VCaP (cell line): ENCODE results near the gene PPP1CA.

ENCODE experiments used
- H3K27ac ChIP-seq: fragments of 450-650 bp; 2 replicates; pipeline ENCODE4 v1.5.1; 2017
- TF ChIP-seq, protein P1 (sequence below): fragments of 450-650 bp; conservative IDR thresholded peaks from 2 replicates; pipeline ENCODE4 v1.5.1; 2017; ENCODE audit warnings: mild to moderate bottlenecking, moderate library complexity

Gene PPP1CA

DNA sequence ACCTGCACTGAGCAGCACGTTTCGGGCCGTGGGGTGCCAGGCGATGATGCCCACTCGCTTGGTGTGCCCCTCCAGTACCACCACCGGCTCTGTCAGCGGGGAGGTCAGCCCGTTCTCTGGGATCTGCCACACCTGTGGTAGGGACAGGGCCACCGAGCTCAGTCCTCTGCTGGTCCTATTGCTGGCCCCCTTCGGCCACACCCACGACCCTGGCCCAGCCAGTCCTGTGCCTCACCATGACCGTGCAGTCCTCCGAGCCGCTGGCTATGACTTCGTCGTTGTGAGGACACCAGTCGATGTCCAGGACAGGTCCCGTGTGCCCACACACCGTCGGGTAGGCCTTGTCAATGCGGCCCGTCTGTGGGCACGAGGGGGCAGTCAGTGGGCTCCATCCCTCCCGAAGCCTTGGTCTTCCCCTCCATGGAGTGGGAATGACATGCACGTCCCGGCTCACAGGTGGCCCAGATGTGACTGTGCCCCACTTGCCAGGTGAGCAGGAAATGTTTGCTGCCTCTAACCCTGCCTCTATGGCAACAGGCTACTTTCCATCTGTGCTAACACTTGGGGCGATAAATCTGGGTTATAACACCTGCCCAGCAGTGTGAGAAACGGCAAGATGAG lies 40.2 kb upstream of the PPP1CA start:
- peak overlapping the region; percentile 98 for H3K27ac ChIP-seq
- TF ChIP-seq, protein P1, sequence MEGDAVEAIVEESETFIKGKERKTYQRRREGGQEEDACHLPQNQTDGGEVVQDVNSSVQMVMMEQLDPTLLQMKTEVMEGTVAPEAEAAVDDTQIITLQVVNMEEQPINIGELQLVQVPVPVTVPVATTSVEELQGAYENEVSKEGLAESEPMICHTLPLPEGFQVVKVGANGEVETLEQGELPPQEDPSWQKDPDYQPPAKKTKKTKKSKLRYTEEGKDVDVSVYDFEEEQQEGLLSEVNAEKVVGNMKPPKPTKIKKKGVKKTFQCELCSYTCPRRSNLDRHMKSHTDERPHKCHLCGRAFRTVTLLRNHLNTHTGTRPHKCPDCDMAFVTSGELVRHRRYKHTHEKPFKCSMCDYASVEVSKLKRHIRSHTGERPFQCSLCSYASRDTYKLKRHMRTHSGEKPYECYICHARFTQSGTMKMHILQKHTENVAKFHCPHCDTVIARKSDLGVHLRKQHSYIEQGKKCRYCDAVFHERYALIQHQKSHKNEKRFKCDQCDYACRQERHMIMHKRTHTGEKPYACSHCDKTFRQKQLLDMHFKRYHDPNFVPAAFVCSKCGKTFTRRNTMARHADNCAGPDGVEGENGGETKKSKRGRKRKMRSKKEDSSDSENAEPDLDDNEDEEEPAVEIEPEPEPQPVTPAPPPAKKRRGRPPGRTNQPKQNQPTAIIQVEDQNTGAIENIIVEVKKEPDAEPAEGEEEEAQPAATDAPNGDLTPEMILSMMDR = no peak

DNA sequence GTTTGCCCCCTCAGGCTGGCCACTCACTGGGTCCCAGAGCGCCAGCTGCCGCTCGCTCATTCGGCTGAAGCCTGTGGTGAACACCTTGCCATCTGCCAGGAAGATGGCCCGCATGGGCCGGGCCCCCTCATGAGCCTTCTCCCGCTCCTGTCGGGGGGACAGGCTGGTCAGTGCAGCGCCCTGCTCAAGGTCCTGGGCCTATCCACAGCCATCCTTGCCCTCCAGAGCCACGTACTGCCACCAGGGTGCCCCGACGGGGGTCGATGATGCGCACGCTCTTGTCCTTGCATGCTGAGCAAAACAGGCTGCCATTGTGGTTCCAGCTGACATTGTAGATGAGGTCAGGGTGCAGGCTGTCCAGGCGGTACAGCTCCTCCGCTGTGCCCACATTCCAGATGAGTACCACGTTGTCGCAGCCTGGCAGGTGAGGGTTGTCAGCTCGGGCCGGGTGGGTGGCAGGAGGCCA lies 39.5 kb upstream of the PPP1CA start:
- peak overlapping the region; percentile 98 for H3K27ac ChIP-seq
- TF ChIP-seq, protein P1 = no peak

DNA sequence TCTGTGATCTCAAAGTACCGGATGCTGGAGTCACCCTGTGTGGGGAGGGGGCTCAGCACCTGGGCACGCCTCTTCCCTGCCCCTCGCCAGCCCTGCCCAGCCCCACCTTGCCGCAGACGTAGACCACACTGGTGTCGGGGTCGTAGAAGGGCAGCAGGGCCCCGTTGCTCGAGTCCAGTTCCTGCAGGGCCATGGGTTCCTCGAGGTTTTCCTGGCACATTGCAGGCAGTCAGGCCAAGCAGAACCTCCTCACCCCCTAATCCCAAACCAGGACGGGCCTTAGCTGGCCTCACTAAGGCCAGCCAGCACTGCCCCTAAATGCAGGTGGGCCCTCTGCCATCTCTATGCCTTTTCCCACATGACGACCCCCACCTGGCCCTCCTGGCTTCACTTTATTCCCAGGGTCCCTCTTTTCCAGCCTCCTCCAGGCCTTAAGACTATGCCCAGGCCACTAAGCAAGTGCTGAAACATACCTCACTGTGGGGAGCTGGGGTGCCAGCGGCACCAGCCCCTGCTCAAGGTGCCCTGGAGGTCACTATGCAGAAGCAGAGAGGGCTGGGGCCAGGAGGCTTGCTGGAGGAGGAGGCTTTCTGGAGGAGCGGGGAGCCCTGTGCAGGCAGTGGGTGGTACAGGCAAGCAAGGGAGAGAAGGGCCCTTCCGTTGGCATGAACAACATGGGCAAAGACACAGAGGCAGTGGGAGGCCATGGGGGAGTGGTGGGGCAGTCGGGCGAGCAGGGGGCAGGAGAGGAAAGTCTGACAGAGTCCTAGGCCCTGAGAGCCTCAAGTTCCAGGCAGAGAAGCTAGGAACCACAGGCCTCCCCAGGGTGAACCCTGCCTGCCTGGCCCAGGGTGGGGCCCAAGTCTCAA lies 38.8 kb upstream of the PPP1CA start:
- TF ChIP-seq, protein P1 = no peak

GRCh38 chr11:67439321-67440228 lies 37.9 kb upstream of the PPP1CA start:
- TF ChIP-seq, protein P1 = peak; percentile 56
- H3K27ac ChIP-seq = peak overlapping the region; percentile 98

More for the DNA sequence above, 38.8 kb upstream of the PPP1CA start:
- H3K27ac ChIP-seq = peak overlapping the region; percentile 98

DNA sequence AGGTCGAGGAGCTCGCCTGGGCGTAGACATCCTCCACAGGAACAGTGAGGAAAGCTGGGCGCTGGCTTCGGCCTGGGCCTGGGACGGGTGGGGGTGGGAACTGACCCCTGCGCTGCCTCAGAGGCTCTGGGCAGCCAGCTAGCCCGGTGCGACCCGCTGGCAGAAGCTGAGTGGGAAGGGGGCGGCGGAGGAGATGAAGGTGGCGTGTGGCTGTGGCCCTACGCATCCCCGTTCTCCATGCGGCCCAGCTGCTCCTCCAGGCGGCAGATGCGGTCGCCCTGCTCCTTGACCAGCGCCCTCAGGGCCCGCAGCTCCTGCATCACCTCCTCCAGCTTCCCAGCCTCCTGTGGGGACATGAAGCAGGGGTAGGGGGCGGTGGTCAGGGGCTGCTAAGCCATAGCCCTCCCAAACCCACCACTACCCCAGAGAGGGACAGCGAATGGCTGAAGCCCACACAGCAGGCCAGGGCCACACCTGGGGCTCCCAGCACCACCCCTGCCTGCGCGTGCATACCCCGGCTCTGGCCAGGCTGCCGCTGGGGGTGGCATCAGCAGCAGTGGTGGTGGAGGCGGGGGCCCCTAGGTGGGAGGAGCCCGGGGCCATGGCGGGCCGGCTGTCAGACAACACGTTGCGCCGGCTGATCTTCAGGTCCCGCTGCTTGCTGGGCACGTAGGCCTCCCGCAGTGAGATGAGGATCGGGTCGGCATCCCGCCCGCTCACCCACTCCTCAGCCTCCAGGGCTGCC lies 36.7 kb upstream of the PPP1CA start:
- TF ChIP-seq, protein P1 = no peak
- peak overlapping the region; percentile 98 for H3K27ac ChIP-seq

DNA sequence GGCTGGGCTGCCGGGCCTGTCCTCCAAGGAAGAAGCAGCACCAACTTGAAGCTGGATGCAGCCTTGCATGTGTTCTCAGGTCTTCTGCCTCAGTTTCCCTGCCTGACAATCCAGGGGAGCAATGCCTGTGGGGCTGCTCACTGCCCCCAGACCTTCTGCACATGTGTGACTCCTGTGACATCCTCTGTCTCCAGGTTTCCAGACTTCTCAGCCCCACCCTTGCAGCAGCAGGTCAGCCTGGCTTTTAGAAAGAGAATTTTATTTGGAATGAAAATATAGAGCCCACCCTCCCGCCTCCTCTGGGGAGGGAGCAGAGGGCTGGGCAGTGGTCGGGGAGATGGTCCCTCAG lies 36.1 kb upstream of the PPP1CA start:
- peak overlapping the region; percentile 98 for H3K27ac ChIP-seq
- TF ChIP-seq, protein P1 = no peak
